NK-92 (cell line): Measurements from ENCODE around the gene TMEM191C.
"Not testable (repeated sequence)": the region's sequence is repeated elsewhere in the genome, so short reads cannot be mapped to it uniquely, and the experiment has no call there.

ENCODE experiments used
- DNase-seq: peaks from one replicate; lab custom pipeline; 2025; ENCODE audit not compliant: unreplicated experiment; lab: John Stamatoyannopoulos, UW

TMEM191C gene

DNA sequence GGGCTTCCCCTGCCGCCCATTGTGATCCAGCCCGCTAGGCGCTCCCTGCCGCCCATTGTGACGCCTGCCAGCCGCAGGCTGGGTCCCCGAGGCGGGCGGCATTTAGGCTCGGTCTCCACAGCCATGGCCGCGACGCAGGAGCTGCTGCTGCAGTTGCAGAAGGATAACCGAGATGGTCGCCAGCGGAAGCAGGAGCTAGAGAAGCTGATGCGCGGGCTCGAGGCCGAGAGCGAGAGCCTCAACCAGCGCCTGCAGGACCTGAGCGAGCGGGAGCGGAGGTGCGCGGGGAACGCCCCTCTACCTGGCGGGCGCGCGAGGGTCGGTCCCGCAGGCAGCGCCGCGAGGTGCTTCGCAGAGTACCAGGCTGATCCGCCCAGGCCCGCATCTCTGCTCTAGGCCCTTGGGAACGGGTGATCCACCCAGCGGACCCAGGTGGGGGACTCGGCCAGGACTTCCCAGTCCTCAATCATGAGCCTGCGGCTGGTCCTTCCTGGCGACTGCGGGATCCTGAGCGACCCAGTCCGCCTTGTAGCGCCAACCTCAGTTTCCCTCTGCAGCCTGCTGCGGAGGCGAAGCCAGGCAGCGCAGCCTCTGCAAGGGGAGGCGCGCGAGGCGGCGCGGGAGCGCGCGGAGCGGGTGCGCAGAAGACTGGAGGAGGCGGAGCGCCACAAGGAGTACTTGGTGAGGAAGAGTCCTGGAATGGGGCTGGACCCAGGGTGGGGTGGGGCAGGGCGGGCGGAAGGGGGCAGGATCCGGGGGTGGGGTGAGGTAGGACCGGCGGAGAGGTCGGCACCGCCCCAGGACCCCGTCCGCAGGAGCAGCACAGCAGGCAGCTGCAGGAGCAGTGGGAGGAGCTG, at the start of gene TMEM191C:
TSS of gene TMEM191C (plus strand) at position 51 of the 857 bp plus-strand sequence. CDS start at position 124, 73 bp downstream.
- DNase-seq = not testable (repeated sequence)

DNA sequence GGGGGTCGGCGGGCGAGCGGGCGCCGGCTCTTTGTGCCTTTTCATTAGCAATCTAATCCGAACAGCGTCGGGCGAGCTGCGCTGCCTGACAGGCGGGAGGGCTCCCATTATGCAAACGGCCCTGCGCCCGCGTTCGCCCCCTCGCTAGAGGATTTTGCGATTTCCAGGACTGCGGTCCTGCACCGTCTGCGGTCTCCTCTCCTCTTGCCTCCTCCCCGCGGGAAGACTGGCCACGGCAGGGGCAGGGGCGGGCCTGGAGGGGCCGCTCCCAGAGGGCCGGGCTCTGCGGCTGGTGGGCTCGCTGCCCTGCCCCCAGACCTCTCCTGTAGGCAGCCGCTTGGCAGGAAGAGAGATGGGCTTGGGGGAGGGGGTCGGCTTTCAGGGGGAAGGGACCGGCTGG, 49.3 kb upstream of the TMEM191C start:
- not testable (repeated sequence) for DNase-seq

- not testable (repeated sequence) for DNase-seq
Measured at GRCh38 chr22:21418974-21419638, 48.1 kb upstream of the TMEM191C start.

DNA sequence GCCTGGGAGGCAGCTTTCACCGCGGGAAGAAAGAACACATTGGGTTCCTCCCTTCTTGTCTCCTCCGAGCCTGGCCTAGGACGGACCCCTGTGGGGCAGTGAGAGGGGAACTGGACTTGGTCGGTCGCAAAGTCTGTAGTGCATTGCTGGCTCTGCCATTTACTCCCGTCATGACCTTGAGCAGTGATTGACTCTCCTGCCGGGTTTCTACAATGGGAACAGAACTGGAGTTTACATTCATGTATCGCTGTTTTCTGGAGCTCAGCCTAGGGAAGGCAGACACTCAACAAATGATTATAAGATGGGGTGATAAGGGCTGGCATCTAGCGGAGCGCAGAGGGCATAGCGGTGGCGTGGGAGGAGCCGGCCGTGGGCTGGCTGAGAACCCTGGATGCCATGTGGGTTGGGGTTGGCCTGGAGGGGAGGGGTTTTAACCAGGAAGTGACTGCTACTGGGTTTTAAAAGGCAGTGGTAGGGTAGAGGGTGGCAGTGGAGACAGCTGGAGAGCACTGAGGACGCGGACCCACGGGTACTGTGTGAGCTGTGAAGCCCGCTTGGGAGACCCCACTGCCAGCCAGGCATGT, 46.9 kb upstream of the TMEM191C start:
- DNase-seq = not testable (repeated sequence)

- not testable (repeated sequence) for DNase-seq
Measured at GRCh38 chr22:21424084-21424709, 43.0 kb upstream of the TMEM191C start.

DNA sequence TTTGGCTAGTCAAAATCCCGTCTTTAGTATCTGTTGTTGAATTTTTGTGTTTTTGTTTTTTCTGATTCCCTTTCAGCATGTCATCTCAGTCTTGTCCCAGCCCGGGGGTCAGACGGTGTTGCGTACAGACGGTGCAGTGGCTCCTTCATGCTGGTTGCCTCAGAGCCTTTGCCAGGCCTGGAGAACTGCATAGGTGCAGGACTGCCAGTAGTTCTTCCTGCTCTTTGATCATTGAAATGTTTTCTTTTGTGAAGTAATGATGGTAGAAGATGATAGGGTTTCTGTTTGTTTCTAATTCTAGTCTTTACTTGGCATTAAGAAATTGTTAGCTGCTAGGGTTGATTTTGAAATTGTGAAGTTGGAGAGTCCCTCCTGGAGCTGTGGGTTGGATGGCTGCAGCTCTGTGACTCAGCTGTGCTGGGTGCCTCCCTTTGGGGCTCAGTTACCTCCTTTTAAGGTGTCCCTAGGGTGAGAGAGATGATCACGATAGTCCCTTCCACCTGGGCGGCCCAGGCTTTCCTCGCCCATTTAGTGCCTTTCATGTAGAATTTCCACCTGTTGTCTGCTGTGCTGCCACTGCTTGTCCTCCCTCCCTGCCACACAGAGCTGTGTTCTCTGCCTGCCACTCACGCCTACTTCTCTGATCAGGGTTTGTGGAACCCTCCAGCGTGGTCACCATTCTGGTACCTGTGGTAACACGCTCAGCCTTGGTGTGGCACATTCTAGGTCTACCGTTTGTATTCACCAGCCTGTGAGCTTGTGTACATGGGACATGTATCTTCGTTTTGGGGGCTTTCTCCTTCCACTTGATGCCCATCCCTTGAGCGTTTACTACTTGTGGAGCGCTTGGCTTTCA, 32.6 kb upstream of the TMEM191C start:
- DNase-seq = not testable (repeated sequence)

GRCh38 chr22:21435998-21436810, 31.0 kb upstream of the TMEM191C start:
- DNase-seq = not testable (repeated sequence)

GRCh38 chr22:21438013-21438412, 29.2 kb upstream of the TMEM191C start:
- not testable (repeated sequence) for DNase-seq

DNA sequence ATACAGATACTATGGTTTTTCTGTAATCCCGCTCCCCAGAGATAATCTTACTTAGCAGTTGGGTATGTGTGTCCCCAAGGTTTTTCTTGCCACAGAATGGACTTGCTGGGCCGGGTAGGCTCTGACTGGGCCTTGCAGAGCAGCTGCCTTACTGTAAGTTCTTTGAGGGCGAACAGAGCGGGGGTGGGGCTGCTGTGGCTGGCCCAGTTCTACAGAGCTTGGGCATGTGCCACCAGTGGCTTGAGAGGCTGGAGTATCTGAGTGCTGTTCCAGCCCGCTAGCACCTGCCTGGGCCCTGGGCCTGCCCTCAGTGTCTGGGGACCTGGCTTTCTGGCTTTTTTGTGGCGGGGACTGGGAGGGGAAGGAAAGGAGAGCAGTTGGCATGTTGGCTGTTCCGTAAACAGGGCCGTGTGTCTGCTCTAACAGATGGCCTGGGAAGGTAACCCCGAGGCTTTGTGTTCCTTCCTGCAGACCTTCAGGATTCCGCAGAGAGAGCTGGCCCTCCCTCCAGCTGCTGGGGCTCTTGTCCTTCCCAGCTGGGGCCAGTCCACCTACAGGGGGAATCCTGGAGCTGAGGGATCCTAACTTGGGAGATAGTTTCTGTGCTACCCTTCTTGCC, 27.1 kb upstream of the TMEM191C start:
- not testable (repeated sequence) for DNase-seq

- not testable (repeated sequence) for DNase-seq
Measured at GRCh38 chr22:21440676-21441075, 26.5 kb upstream of the TMEM191C start.

- not testable (repeated sequence) for DNase-seq
Measured at GRCh38 chr22:21441170-21441569, 26.0 kb upstream of the TMEM191C start.

DNA sequence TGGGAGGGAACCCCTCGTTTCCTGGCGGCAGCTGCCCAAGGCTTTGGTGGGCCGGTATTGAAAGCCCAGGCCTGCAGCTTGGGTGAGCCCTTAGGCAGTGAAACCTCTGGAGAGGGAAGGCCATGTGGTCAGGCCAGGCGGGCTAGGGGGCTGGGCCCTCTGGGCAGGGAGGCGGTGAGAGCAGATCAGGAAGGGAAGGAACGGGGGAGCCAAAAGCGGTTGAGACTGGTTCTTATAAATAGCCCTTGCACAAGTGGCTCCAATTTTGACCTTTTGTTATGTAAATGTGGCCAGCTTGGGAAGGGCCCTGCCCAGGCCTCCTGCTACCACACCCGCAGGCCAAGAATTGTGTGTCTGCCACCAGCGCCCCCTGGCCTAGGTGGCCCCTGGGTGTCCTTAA, 25.1 kb upstream of the TMEM191C start:
- DNase-seq = not testable (repeated sequence)

GRCh38 chr22:21442646-21443045, 24.5 kb upstream of the TMEM191C start:
- not testable (repeated sequence) for DNase-seq

DNA sequence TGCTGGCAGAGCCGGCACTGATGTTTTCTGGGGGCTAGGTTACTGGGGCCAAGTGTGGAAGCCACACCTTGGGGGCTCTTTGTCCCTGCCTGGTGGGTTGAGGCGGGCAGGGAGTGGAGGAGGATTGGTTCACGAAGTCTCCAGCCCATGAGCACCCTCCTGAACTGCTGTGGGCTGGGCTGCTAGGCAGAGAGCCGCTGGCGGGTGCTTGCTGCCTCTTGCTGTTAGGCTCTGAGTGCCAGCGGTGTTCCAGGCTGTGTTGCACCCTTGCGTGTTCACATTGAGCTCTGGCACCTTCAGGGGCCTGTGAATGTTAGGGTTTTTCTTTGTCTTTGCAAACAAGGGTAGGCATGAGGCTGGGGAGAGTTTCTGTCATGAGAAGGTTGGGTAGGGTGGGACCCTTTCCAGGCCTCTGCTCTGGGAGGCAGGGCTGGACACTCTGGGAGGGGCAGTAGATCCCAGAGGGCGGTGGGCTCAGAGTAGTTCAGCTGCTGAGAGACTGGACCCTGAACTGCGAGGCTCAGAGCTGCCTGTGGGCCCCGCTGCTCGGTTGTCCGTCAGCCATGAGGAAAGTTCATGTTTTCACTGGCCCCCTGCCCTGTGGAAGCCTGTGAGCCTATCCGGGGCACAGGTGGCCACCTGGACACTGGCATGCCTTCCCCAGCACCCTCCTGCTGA, 24.0 kb upstream of the TMEM191C start:
- DNase-seq = no peak

GRCh38 chr22:21443735-21444421, 23.3 kb upstream of the TMEM191C start:
- DNase-seq = no peak

- no peak for DNase-seq
Measured at GRCh38 chr22:21444701-21445436, 22.3 kb upstream of the TMEM191C start.

DNA sequence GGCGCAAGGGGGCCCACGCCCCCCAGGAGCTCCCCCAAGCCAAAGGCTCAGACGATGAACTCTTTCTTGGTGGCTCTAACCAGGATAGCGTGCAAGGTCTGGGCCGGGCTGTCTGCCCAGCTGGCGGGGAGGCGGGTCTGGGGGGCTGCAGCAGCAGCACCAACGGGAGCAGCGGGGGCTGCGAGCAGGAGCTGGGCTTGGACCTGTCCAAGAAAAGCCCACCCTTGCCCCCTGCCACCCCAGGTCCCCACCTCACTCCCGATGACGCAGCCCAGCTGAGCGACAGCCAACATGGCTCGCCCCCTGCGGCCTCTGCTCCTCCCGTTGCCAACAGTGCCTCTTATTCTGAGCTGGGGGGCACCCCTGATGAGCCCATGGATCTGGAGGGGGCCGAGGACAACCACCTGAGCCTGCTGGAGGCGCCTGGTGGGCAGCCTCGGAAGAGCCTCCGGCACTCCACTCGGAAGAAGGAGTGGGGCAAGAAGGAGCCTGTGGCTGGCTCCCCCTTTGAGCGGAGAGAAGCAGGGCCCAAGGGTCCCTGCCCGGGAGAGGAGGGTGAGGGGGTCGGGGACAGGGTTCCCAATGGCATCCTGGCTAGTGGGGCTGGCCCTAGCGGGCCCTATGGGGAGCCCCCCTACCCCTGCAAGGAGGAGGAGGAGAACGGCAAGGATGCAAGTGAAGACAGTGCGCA, 21.6 kb upstream of the TMEM191C start:
- no peak for DNase-seq
